Measurements from ENCODE around the gene ACOX2.

GRCh38 chr3:58507356-58508078, 29.5 kb downstream of the ACOX2 start:
- TF ChIP-seq POLR2AphosphoS5 (IDR thresholded peaks at IDR 0.05; ENCODE audit: borderline replicate concordance, low read depth, low read length) (no peak), EZH2 (IDR thresholded peaks at IDR 0.05) (no peak)
